GM12878 (cell line): Measurements from ENCODE around the gene RASAL1. TPM values are rescaled to one million over a fixed set of nuclear protein-coding genes. Genes with fewer than 3 reads are reported as not detected.

Source experiments
- ATAC-seq: fragments of 200-7000 bp; cut with Tn5 transposase; 3 replicates; pipeline ENCODE4 v1.9.1; 2020; ENCODE audit warnings: mild to moderate bottlenecking, moderate library complexity
- BruUV-seq: library from RNA; stranded (reverse); fragments of 400-500 nt; replicated peaks from 2 replicates; lab custom pipeline; 2021; lab: Mats Ljungman, UMichigan
- CTCF ChIA-PET: fragments of 300-600 bp; sonication (Branson Sonifier 250); formaldehyde crosslinking; extraction: SDS; loops from one replicate; lab custom pipeline; 2021; ENCODE audit warnings: inconsistent platforms; lab: Yijun Ruan, JAX
- POLR2A ChIA-PET: fragments of 350-600 bp; formaldehyde crosslinking; extraction: SDS; loops from one replicate; lab custom pipeline; 2021; ENCODE audit warnings: inconsistent platforms; lab: Charles Lee
- RAD21 ChIA-PET: fragments of 300-600 bp; sonication (Branson Sonifier 250); formaldehyde crosslinking; loops from one replicate; lab custom pipeline; 2023; ENCODE audit warnings: antibody characterized with exemption; ENCODE audit not compliant: unreplicated experiment; lab: Charles Lee
- SMC1A ChIA-PET: fragments of 300-600 bp; sonication (Branson Sonifier 250); formaldehyde crosslinking; loops from one replicate; lab custom pipeline; 2023; ENCODE audit not compliant: unreplicated experiment, uncharacterized antibody; lab: Charles Lee
- DNase-seq: peaks from one replicate; pipeline ENCODE4 v3.0.0-alpha.2; 2011; ENCODE audit warnings: low read depth, low spot score
- FAIRE-seq: peaks from 3 replicates; lab custom pipeline; 2011; peaks lifted over from hg19 to GRCh38; lab: Jason Lieb, UNC
- H2AFZ ChIP-seq: 2 replicates; pipeline ENCODE4 v1.6.0; 2011; ENCODE audit warnings: low read depth, low read length, control low read depth; ENCODE audit not compliant: control insufficient read depth
- H3K27ac ChIP-seq: 2 replicates; pipeline ENCODE4 v1.5.1; 2011; ENCODE audit warnings: control low read depth; ENCODE audit not compliant: control insufficient read depth, insufficient read depth
- H3K27me3 ChIP-seq, 2 experiments: replicated peaks in 1 of 2; 2 replicates each; pipeline versions ENCODE4 v1.6.0 to v1.6.1; 2011; ENCODE audit warnings: low read length in 1 of 2; ENCODE audit not compliant: control insufficient read depth in 2 of 2, insufficient read depth in 2 of 2
- H3K36me3 ChIP-seq, 2 experiments: 2 replicates each; pipeline ENCODE4 v1.5.1; 2011; ENCODE audit warnings: low read length in 1 of 2; ENCODE audit not compliant: control insufficient read depth in 2 of 2, insufficient read depth in 2 of 2
- H3K4me1 ChIP-seq: 2 replicates; pipeline ENCODE4 v1.6.1; 2011; ENCODE audit warnings: mild to moderate bottlenecking, low read length, moderate library complexity, mixed read lengths; ENCODE audit not compliant: control insufficient read depth, insufficient read depth
- H3K4me2 ChIP-seq: 2 replicates; pipeline ENCODE4 v1.6.0; 2011; ENCODE audit warnings: control low read depth; ENCODE audit not compliant: control insufficient read depth, insufficient read depth
- H3K4me3 ChIP-seq: fragments of 200-600 bp; sonication (generic); 2 replicates; pipeline ENCODE4 v1.5.1; 2016
- H3K79me2 ChIP-seq: 2 replicates; pipeline ENCODE4 v1.6.0; 2011; ENCODE audit warnings: low read length; ENCODE audit not compliant: control insufficient read depth, insufficient read depth
- H3K9ac ChIP-seq: 2 replicates; pipeline ENCODE4 v1.8.0; 2011; ENCODE audit warnings: low read length, control low read depth, mixed read lengths; ENCODE audit not compliant: control insufficient read depth, insufficient read depth
- H3K9me3 ChIP-seq: replicated peaks from 3 replicates; pipeline ENCODE4 v1.5.1; 2011; ENCODE audit warnings: mild to moderate bottlenecking, low read length; ENCODE audit not compliant: control insufficient read depth, insufficient read depth
- H4K20me1 ChIP-seq: 2 replicates; pipeline ENCODE4 v1.6.0; 2011; ENCODE audit not compliant: control insufficient read depth, insufficient read depth
- MTA2 ChIP-seq: fragments of 450-650 bp; IDR thresholded peaks from 2 replicates; pipeline ENCODE4 v1.6.1; 2016; ENCODE audit warnings: low read depth, mild to moderate bottlenecking, moderate library complexity
- NR2C1 ChIP-seq: fragments of 450-650 bp; IDR thresholded peaks from 2 replicates; pipeline ENCODE4 v1.6.1; 2017; ENCODE audit warnings: antibody characterized with exemption, mild to moderate bottlenecking, moderate library complexity
- POLR2AphosphoS2 ChIP-seq: IDR thresholded peaks from 2 replicates; pipeline ENCODE4 v1.6.1; 2011; ENCODE audit warnings: low read depth, mild to moderate bottlenecking, low read length, improper control_type of control experiment, moderate library complexity
- POU2F2 ChIP-seq: IDR thresholded peaks from 3 replicates; pipeline ENCODE4 v1.6.1; 2011; ENCODE audit warnings: low read depth, mild to moderate bottlenecking, low read length, borderline replicate concordance
- WGBS: methylation state at CpG from one replicate; pipeline ENCODE4 v1.1.6; 2016; ENCODE audit warnings: low lambda C conversion rate; ENCODE audit not compliant: insufficient replicate concordance, insufficient coverage; ENCODE audit errors: missing lambda C conversion rate; 5-methylcytosine and 5-hydroxymethylcytosine counted together
- in situ Hi-C: fragments of 300-500 bp; cut with MboI; formaldehyde crosslinking; loops from 9 replicates; pipeline ENCODE4 v1.14.3; 2018; ENCODE audit warnings: mixed read lengths
- intact Hi-C: fragments of 100-400 bp; cut with micrococcal nuclease; formaldehyde crosslinking; loops from one replicate; pipeline ENCODE4 v1.14.2; 2022; ENCODE audit not compliant: unreplicated experiment
- polyA plus RNA-seq, 11 experiments: library from polyadenylated mRNA; depleted of rRNA in 4 of 11; unstranded in 6 of 11; stranded (reverse) in 5 of 11; fragments of >200 nt; fragmentation: Nextera tagmentation in 4 of 11; fragmentation: Illumina TruSeq in 1 of 11; extraction: Ambion mirVana in 4 of 11; extraction: Trizol in 1 of 11; gene quantifications; 1 replicate in 1 of 11; 2 replicates in 10 of 11; pipeline versions ENCODE4 v1.2.1 to v1.2.3, GENCODE V29; 2011 to 2016; ENCODE audit warnings: inconsistent platforms in 2 of 11, missing spikeins in 2 of 11, low read depth in 1 of 11
- total RNA-seq, 4 experiments: library from RNA; depleted of rRNA in 3 of 4; stranded (reverse); fragments of >200 nt in 3 of 4; fragmentation: Illumina TruSeq in 1 of 4; extraction: Trizol in 1 of 4; gene quantifications; 2 replicates each; pipeline versions ENCODE4 v1.2.1 to v1.2.3, GENCODE V29; 2013 to 2021
- TF ChIP-seq, protein P1 (sequence below): IDR thresholded peaks from 2 replicates; pipeline ENCODE4 v1.6.1; 2012; ENCODE audit warnings: low read length, inconsistent platforms

Gene RASAL1
- total and polyA plus RNA-seq, 10 of the 15 experiments (the other 5 are each of a cell fraction or from before 2014, with no cell fraction given), result 0.12 to 1.0 (median 0.52) TPM; not detected in 6

DNA sequence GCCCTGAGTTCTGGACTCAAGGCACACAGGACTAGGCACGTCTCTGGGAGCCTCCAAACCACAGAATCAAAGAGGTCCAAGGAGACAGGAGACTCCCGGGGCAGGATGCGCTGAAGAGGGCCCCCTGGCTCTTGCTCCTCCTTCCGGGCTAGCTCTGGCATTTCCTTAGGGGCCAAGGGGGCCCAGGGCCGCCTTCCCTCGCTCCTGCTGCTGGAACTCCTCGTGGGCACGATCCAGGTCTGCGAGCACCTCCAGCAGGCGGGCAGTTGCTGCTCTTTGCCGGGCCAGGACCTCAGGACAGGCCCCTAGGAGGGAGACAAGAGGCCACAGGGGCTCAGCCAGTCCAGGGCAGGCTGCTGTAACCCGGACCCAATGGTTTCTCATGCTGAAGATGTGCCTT, 35.8 kb downstream of the RASAL1 start:
- POLR2A ChIA-PET, result no interaction called here
- BruUV-seq, result no TSS peak
- peaks cover 16% of the 10 kb centered on the region; the same call in 1 of the 2 replicates for H3K4me1 ChIP-seq

DNA sequence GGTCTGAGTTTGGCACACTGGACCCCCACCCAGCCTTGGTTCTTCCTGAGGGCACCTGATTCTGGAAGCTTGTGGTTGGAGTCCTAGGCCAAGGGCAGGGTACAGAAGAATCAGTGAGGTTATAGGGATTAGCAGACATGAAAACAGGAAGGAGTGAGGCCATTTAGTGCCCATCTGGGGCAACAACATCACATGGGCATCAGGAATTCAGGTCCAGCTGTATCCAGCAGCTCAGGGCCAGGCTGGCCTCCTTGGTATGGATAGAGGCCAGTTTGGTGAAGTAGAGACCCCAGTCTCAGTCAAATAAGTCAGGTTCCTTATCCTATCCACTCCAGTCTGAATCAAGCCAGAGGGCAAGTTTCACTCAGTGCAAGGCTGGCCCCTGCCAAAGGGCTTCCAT, 36.2 kb downstream of the RASAL1 start:
- RAD21 ChIA-PET, result interaction anchor here (0.9 to 6.2 kb wide), 9 partner anchors 10 to 121 kb away, joined by 3 to 50 read pairs (median 5); partner anchors contain the start of genes DTX1 and OAS2
- H3K4me1 ChIP-seq, result peaks cover 16% of the 10 kb centered on the region; the same call in 1 of the 2 replicates
- SMC1A ChIA-PET, result interaction anchor here (0.9 to 16.1 kb wide), 10 partner anchors 10 to 199 kb away, joined by 3 to 416 read pairs (median 5); partner anchors contain the start of gene DTX1
- no peaks in the 10 kb centered on the region for H3K79me2 ChIP-seq
- no peaks in the 10 kb centered on the region for H3K27me3 ChIP-seq
- POLR2A ChIA-PET, result no interaction called here
- intact Hi-C loops, result loop anchor here (2.0 to 5.0 kb wide), 2 partner anchors 75 to 107 kb away; no protein-coding TSS in a partner anchor
- no peak overlapping the region for H3K9ac ChIP-seq
- no peak for ATAC-seq
- H3K9me3 ChIP-seq, result no peaks in the 10 kb centered on the region
- H3K4me2 ChIP-seq, result no peak overlapping the region
- no peak for DNase-seq
- in situ Hi-C loops, result loop anchor here (10.0 kb wide), 1 partner anchor 55 kb away; no protein-coding TSS in a partner anchor
- CTCF ChIA-PET, result interaction anchor here (1.0 to 6.9 kb wide), 18 partner anchors 10 to 121 kb away, joined by 3 to 121 read pairs (median 10); partner anchors contain the start of genes DTX1 and OAS2
- no peak overlapping the region for H2AFZ ChIP-seq
- TF ChIP-seq, protein P1, sequence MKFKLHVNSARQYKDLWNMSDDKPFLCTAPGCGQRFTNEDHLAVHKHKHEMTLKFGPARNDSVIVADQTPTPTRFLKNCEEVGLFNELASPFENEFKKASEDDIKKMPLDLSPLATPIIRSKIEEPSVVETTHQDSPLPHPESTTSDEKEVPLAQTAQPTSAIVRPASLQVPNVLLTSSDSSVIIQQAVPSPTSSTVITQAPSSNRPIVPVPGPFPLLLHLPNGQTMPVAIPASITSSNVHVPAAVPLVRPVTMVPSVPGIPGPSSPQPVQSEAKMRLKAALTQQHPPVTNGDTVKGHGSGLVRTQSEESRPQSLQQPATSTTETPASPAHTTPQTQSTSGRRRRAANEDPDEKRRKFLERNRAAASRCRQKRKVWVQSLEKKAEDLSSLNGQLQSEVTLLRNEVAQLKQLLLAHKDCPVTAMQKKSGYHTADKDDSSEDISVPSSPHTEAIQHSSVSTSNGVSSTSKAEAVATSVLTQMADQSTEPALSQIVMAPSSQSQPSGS, result no peak
- TF ChIP-seq POLR2AphosphoS2, result peak; percentile 54; the same call in 1 of the 2 replicates
- H3K4me3 ChIP-seq, result no peak overlapping the region
- H4K20me1 ChIP-seq, result no peaks in the 10 kb centered on the region
- FAIRE-seq, result no peak
- H3K36me3 ChIP-seq, result no peaks in the 10 kb centered on the region
- no peak overlapping the region for H3K27ac ChIP-seq
- BruUV-seq, result no TSS peak

More for the DNA sequence above, 35.8 kb downstream of the RASAL1 start:
- no peak overlapping the region for H3K4me3 ChIP-seq
- no peak overlapping the region for H3K27ac ChIP-seq
- no peak overlapping the region for H3K9ac ChIP-seq
- WGBS, result 30% methylated on average over 12 of the region's 12 CpGs
- H3K9me3 ChIP-seq, result no peaks in the 10 kb centered on the region
- SMC1A ChIA-PET, result interaction anchor here (2.2 to 16.1 kb wide), 2 partner anchors 44 to 74 kb away, joined by 20 to 416 read pairs; partner anchors contain the start of gene DTX1
- RAD21 ChIA-PET, result interaction anchor here (1.2 to 6.2 kb wide), 6 partner anchors 11 to 74 kb away, joined by 3 to 50 read pairs (median 10); no protein-coding TSS in a partner anchor
- H3K36me3 ChIP-seq, result no peaks in the 10 kb centered on the region
- DNase-seq (no peak), ATAC-seq (no peak), FAIRE-seq (no peak)
- H3K27me3 ChIP-seq, result no peaks in the 10 kb centered on the region
- no peak overlapping the region for H3K4me2 ChIP-seq
- intact Hi-C loops, result loop anchor here (2.0 to 5.0 kb wide), 2 partner anchors 75 to 107 kb away; no protein-coding TSS in a partner anchor
- in situ Hi-C loops, result loop anchor here (10.0 kb wide), 1 partner anchor 55 kb away; no protein-coding TSS in a partner anchor
- H2AFZ ChIP-seq, result no peak overlapping the region
- TF ChIP-seq MTA2, result no peak
- 0 out of 3 replicates have a peak, but pooled peaks have one; percentile 16 for TF ChIP-seq POU2F2
- no peak for TF ChIP-seq NR2C1
- no peaks in the 10 kb centered on the region for H3K79me2 ChIP-seq
- CTCF ChIA-PET, result interaction anchor here (0.8 to 6.9 kb wide), 12 partner anchors 10 to 107 kb away, joined by 3 to 121 read pairs (median 8); partner anchors contain the start of gene DTX1
- no peaks in the 10 kb centered on the region for H4K20me1 ChIP-seq
